HG02840 (cell line): Measurements from ENCODE around the gene NR2F1.
"Not testable (repeated sequence)": the region's sequence is repeated elsewhere in the genome, so short reads cannot be mapped to it uniquely, and the experiment has no call there.

Experiments
- ATAC-seq: cut with Tn5 transposase; IDR thresholded peaks from one replicate; pipeline ENCODE4 v1.9.1; 2021; ENCODE audit warnings: mild to moderate bottlenecking, moderate library complexity, moderate number of reproducible peaks; ENCODE audit not compliant: unreplicated experiment, low FRiP score

The NR2F1 gene

DNA sequence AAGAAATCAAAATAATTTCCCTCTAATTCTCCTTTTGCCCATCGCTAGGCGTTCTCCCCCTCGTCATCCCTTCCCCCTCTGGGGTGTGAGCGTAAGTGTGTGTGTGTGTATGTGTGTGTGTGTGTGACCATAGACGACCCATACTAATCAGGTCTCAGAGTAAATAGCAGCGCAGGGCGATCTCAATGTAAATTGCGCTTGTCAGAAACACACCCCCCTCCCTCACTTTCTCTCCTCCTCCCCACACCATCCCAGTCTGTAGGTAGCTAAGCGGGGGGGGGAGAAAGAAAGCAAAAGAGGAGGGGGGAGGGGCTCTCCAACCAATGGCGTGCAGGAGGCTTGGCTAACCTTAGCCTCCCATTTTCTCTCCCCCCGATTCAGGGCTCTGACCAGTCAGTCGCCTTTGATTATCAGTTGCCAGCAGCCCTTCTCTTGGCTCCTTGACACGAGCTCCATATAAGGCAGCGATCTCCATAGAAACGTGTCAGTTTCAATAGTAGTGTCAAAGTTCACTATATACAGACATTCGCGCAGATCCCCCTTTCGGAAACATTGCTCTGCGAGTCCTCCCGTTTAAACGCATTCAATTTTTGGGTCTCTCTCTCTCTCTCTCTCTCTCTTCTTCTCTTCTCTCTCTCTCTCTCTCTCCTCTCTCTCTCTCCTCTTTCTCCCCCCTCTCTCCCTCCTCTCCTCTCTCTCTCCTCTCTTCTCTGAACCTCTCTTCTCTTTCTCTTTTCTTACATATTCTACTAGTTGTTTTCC is at the start of gene NR2F1:
Gene NR2F1, plus strand, starts transcription at position 546 of the 762 bp plus-strand sequence. CDS start 1,802 bp downstream, outside the sequence.
- no peak for ATAC-seq

DNA sequence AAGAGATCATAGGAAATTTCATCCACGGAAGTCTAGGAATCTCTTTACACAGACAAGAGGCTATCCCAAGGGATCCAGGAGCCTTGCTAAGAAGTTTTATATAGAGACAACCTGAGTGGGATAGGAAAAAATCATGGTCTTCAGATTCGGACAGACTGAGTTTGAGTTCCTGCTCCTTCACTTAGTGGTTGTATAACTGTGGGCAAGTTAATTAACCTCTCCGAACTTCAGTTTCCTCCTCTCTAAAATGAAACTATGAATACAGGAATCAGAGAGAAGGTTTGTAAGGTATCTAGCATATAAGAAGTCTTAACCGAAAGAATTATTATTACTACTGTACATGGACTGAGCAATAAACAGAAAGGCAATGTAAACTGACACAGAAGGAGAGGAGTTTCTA is 37.1 kb upstream of the NR2F1 start:
- no peak for ATAC-seq

DNA sequence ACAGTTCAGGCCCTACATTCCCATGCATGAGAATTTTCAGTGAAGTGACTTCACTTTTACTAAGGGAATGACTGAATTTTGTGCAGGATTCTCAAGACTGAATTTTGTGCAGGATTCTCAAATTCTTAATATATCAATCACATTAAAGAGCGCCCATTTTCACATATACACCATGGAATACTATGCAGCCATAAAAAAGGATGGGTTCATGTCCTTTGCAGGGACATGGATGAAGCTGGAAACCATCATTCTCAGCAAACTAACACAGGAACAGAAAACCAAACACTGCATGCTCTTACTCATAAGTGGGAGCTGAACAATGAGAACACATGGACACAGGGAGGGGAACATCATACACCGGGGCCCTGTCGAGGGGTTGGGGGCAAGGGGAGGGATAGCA is 33.4 kb upstream of the NR2F1 start:
- ATAC-seq = not testable (repeated sequence)

DNA sequence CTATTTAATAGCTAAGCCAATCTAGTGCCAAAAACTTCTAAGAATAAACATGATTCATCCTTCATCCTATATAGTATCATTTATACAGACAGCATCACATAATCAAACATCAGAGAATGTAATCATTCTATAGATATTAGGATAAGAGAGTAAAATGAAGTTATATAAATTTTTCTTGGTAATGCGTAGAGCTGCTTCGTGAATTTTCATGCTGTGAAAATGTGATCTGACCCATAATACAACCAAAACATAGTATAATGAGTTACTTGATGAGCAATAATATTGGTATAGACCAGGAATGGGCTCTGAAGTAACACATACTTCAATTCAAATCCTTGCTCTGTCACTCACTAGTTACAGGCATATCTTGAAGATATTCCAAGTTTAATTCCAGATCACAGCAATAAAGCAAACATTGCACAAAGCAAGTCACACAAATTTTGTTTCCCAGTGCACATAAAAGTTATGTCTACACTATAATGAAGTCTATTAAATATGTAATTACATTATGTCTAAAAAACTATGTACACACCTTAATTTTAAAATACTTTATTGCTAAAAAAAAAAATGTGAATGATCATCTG is 25.9 kb upstream of the NR2F1 start:
- ATAC-seq = no peak

DNA sequence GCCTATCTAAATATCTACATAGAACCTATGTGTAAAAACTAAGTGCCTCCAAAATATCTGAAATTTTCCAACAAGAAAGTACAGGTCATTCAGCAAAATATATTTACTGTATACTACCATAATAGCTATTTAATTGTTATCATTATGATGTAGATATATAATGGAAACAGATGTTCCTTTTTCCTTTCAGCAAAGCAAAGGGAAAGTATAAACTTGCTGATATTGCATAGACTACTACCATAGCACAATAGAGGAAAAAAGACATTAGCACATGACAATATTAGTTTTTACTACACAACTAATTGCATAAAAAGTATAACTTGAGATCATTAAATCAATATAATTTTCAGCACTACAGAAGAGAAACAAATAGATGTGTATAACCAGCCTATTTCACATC is 16.9 kb upstream of the NR2F1 start:
- ATAC-seq = no peak

DNA sequence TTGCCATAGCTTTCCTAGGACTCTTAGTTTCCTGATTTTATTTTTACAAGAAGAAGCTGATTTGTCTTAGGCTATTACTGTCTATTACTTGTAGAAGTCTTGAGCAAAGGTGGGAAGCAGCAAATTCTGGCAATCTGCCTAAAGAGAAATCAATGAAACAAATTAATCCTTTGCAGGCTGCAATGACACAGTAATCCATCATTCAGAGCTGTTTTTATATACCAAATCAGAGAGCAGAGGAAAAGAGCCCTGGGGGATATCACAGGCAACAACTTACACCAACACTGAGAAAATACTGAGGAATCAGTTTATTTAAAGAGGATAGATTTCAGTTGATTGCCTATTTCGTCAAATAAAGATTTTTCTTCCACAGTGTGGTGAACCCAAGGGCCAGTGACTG is 15.6 kb upstream of the NR2F1 start:
- ATAC-seq = no peak

DNA sequence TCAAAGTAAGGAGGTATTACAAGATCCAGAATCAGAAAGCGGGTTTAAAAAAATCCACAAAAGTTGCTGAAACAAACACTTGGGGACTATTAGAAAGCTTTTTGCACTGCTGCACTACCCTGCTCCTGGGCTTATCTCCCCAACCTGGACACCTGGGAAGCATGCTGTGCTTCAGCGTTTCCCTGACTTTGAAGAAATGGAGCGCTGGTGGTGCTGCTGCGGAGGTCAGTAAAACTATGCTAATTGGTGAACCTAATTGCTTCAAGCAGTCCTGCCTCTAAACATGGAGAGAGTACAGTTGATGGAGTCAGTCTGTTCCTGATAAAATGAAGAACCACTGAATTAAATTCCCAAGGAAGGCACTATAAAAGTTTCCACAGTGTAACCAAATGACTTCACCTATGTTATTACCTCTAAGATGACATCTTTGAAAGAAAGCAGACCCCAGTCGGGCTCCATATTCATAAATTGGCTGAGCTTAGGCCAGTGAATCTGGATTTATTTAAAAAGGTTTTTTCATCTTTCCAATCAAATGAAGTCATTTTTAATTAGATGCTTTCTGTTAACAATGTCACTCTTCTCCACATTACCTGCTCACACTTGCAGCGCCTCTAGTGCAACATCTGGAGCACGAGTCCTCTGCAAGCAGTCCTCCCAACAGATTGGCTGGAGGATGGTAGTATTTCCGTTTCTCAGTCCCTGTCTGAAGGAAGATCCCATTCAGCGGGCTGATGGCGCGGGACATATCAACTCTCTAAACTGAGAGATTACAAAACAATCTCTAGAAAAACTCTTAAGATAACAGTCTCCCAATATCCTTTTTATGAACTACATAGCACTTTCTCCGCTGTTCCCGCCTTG is 13.5 kb upstream of the NR2F1 start:
- ATAC-seq = no peak

DNA sequence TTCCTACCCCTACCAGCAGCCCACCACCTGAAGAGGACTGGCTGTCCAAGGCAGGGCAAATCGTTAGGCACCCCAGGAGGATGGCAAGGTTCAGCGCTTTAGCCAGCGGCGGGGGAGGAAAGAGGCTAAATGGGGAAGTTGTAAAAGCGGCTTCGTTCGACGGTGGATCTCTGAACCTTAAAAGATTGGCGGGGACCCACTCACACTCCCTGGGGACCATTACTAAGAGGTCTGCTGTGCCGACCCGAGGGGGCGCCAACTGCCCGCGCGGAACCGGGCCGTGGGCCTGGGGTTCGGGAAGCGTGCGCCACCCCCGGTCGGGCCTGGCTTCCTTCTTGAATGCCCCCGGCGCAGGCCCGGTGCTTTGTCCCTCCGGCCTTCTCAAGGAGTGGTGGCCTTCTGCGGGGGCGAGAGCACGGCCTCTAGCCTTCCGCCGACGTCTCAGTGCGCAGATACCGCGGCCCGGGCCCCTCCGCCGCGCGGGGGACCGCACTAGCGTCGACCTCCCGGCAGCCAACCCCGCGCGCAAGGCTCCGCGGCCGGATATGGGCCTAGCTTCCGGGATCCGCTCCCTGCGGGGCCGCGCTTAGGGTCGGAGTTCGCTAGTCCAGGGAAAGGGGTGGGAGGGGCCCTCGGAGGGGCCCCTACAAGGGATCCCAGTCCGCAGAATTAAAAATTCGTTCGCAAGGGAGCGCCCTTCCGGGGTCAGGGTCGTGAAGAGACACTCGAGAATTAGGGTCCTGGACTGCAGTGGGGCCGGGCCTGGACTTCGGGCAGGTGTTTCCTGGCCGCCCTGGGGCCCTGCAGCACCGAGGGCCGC is 12.5 kb upstream of the NR2F1 start:
- no peak for ATAC-seq

DNA sequence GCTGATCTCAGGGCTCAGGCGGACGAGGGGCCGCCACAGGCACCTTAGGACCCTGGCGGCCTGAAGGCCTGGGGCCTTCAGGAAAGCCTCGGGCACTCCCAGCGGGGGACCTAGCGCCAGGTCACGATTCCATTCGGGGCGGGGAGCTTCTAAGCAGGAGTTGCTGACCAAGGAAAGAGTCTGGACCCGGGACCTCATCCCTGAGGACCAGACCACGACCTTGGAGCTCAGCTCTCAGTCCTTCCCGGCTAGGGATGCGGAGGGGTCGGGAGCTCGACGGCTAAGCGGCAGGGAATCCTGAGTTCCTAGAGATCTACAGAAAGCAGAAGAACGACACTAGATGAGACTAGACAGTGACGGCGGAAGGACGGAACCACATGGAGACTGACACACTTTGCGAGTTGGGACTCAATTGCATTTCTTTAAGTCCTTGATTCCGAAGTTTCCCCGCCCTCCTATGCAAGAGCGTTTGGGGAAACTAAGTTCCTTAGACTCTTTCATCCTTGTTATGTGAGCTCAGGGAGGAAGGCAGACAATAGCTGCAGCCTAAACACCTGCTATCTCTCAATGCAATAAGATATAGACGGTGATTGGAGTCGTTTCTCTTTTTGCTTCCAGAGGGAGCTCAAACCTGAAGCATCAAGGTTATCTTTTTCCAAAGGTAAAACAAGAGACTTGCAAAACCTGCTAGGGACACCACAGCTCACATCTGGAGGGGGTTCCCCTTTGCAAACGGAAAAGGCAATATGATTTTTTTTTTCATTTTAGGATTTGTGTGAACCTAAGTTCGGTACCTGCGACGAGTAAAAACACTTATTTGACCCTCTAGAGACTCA is 11.7 kb upstream of the NR2F1 start:
- no peak for ATAC-seq

DNA sequence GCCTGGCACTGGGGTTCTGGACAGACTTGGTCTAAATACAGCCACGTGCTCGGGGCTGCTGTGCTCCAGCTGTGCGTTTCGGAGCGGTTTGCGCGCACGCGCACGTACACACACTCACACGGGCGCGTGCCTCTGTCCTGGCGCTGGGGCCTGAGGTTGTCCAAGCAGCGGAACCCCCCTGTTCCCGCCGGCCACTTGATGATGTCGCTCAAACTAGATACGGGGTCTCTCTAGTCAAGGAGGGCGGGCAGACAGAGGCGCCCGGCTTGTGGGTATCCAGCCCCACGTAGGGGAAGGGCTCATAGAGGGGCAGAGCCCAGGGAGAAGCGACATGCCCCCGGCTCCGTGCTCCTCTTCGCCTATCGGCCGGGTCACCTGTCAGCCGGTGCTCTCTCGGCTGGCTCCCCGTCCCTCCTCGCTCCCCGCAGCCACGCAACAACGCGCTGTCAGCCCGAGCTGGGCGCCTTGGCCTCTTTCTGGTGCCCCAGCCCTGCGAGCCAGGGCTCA is 10.9 kb upstream of the NR2F1 start:
- no peak for ATAC-seq

DNA sequence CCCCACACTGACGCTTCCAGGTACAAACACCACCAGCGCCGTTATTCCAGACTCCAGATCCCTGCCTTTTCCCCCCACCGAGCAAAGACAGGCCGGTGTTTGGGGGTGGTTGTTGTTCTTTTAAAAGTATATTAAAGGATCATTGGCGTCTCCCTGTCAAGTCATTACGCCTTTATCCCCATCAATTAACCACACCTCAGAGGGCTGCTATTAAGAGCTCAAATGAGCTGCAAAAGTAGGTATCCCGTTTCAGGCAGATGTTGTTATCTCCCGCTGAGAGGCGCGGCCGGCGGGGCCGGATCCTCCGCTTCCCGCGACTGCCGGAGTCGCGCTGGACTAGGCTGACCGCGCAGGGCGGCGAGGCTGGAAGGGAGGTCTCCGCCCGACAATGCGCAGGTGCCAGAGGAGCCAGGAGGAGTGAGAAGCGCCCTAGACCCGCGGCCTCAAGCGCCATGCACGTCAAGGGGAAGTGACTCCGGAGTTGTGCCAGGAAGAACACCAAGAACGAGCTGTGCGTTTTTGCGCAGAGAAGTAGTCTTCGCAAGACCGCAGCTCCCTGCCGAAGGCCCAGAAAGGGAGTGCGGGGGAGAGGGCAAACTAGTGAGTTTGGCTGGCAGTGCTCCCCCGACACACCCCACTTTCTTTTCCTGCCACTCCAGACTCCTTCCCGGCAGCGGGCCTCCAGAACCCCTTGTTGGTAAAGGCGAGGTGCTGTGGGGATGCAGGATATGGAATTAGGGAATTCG is 10.2 kb upstream of the NR2F1 start:
- ATAC-seq = no peak

DNA sequence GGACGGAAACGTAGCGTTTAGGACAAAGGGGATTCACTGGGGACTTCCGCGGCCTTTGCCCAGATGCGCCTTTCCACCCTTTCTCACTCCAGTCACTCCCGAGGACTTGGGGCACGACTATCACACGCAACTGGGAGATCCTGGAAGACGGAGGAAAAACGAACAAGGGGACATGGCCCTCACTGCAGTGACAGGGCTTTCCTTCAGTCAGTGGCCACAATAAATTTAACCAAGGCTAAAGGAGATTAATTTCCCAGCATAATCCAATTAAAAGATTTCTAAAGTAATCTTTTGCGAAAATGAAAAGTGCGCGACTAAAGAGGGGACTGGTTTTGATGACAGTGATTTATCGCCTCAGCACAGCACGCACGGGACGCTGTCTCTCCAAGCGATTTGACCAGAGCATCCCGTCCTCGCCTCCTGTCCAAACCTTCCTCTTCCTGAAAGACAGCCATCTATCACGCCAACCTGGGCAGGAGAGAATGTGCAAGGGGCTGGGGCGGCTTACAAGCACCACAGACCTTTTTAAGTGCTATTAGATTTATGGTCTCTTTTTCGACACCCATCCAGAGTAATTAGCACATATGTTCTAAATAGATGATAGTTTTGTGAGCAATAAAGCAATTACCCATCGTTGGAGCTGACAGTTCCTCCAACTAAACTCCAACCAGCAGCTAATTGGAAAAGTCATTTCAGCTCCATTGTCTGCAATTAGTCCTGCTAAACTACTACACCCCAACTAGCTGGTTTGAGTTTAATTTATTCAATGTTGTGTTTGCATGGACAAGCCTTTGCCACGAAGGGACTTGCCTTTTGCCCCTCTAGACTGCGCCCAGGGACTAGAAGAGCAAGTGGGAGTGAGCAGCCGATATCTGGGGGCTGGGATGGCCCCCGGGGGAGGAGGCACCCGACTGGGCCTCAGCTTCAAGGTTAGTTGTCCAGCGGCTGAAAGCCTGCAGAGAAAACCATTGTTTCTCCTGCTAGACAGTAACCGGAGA is 9.4 kb upstream of the NR2F1 start:
- ATAC-seq = no peak

DNA sequence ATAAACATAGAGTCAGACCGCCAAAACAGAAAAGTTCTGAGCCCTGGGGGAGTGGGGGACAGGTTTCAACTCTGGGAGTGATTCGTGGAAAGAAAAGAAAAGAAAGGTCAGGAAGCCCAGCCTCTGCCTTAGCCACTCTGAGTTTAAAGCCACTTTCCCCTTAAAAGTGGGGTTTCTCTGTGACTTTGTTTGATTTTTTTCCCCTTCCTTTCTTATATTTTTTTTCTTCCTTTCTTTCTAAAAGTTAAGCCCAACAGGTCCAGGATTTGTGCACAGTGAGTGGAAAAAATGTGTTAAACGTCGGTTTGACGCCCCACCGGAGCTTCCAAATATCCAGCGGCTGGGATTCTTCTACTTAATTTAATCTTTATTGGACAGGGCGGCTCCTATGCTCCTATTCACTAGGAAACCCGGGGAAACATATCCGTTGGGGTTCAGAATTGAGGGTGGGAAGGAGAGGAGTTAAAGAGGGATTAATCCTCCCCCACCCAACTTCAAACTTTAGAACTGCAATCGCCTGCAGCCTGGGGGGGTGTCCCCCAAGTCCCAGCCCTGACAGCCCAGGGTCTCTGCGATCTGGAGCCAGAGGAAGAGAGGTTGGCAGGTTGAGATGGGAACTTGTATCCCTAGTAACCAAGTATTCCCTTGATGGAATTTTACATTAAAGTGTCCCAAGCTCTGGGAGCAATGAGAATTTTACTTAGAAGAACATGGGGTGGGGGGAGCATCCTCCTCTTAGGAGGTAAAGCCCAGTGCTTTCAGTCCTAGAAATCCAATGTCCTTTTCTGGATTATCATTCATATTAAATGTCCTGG is 8.3 kb upstream of the NR2F1 start:
- no peak for ATAC-seq

DNA sequence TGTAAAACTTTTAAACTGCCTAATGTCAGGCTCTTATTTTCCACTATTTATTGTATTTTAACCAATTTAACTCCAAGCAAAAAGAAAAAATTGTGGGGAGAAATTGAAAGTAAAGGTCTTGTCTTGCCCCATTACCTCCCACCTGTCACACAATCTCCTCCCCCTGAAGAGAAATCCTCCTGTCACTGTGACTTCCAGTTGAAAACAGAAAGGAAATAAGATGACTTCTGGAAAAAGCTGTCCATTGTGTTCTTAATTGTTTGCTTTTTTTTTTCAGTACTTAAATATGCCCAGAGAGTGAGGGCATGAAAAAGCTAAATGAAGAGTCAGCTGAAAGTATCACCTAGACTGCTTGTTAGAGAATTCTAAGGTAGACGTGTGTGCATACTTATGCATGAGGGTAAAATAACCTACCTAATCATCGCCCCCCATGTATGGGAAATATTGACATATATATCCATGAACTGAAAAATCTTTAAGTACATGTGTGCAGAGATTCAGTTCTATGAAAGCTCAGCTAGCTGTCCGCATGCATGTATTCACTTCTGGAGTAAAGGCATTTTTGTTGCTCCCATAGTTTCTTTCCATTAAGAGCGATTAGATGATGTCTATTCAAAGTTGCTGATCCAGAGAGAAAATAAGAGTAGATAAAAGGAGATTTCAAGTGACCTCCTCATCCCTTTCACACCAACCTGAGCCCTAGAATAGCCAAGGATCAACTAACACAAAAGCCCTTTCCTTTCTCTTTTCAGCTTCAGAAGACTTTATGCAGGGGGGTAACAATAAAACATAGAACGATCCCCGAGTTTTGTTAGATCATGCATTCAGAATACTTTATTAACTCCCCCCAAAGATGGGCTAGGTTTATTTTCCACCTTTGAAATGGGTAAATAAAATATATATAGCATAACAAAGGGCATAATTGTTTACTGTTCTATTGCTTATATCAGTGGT is 7.3 kb upstream of the NR2F1 start:
- ATAC-seq = no peak

DNA sequence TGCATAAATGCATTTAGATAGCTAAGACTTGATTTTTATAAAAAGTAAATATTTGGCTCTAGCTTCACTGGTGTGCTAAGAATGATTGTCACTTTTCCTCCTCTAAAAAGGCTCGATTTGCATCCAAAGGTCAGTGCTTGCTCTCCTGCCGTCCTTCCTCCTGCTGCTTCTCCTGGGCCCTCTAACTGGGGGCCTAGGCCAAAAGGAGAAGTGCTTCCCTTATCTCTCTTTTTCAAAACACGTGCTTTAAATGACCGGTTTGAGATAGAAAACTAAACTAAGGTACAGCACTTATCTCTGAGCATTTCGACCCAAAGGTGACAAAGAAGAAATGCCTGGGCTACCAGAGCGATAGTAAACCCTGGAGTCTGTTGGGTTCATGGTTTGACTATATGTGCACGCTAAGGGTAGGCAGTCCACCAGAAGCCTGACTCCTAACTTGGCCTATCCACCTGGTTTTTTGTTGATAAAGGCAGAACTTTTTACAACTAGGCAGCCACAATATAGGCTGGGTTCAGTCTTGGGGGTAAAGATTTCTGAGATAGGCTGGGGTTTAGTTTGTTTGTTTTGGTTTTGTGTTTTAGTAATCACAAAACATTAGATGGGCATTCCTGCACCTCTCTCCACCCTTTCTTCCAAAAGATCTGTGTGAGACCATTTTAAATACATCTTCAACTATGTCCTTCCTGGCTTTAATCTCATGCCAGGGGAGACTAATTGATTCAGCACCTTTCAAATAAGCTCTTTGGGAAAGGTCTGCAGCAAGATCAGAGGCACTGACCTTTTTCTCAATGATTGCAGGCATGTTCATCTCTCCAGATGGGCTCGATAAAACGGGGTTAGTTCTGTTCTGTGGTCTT is 5.8 kb upstream of the NR2F1 start:
- ATAC-seq = no peak
